LNCAP (cell line): Measurements from ENCODE around the gene CIBAR2.

ENCODE experiments used
- TF ChIP-seq, protein P1 (sequence below): fragments of 450-650 bp; IDR thresholded peaks from 2 replicates; pipeline ENCODE4 v1.5.1; 2017; ENCODE audit warnings: mild to moderate bottlenecking

CIBAR2 gene

DNA sequence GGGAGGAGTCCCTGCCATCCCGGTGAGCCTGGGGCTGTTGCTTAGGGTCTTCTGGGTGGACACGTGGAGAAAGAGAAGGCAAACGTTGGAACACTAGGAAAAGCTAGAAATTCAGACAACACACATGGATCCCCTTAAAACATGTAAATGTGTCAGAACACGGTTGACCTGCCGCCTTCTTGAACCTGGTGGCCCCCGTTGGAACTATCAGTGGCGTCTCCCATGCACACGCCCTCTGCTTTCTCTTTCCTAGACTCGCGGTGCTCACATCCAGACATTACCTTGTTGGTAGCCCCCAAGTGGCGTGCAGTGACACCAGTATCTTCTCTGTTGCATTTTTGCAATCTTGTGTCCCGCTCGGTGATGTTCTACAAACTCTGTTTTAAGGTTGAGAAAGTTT is 18.6 kb downstream of the CIBAR2 start:
- TF ChIP-seq, protein P1, sequence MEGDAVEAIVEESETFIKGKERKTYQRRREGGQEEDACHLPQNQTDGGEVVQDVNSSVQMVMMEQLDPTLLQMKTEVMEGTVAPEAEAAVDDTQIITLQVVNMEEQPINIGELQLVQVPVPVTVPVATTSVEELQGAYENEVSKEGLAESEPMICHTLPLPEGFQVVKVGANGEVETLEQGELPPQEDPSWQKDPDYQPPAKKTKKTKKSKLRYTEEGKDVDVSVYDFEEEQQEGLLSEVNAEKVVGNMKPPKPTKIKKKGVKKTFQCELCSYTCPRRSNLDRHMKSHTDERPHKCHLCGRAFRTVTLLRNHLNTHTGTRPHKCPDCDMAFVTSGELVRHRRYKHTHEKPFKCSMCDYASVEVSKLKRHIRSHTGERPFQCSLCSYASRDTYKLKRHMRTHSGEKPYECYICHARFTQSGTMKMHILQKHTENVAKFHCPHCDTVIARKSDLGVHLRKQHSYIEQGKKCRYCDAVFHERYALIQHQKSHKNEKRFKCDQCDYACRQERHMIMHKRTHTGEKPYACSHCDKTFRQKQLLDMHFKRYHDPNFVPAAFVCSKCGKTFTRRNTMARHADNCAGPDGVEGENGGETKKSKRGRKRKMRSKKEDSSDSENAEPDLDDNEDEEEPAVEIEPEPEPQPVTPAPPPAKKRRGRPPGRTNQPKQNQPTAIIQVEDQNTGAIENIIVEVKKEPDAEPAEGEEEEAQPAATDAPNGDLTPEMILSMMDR = no peak

DNA sequence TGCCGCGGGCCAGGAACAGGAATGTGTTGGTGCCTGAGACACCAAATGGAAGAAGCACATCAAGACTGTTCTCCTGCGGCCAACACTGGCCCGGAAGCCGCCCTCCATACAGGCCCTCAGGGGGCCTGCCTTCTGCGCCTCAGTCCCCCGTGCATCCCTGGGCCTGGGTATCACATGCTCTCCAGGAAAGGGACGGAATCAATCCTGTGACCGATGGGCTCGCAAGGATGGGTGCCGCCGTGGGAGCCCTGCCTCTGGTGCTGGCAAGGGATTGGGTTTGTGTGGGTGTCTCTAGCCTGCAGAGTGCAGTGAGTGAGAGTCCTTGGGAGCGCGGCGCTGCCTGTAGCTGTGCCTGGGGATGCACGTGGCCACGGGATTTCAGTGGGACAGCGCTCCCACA is 19.4 kb downstream of the CIBAR2 start:
- TF ChIP-seq, protein P1 = no peak

DNA sequence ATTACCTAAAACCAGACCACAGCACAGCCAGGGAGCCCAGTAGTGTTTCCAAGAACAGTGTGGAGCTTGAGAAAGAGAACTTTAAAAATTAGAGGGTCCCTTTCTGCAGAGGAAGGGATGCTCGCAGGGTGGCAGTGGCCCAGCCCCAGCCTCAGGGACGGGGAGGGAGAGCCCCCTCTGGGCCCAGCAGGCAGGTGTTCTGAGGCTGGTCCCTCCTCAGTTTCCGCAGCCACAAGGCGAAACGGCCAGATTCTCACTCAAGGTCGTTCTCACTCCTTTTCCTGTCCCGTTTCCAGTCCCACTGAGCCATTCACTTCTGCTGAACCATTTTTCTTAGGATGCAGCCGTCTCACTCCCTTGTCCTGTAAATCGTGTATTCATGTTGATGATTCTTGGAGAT is 20.0 kb downstream of the CIBAR2 start:
- TF ChIP-seq, protein P1 = no peak

DNA sequence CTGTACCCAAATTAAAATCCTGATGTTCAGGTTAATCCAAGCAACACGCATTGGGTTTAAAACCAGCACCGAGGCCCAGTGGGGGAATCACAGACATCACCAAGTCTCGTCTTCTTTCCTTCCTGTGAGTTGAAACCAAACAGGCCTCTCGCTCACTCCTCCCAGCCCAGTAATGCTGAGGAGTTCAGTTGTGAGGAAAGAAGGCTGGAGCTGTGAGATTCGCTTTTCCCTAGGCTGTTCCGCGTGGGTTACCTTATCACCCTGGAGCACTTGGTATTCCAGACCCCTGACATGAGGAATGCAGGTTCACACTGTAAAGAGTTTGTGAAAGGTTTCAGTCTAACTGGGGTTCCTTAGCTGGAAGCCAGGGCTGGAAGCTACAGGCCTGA is 20.8 kb downstream of the CIBAR2 start:
- TF ChIP-seq, protein P1 = no peak

DNA sequence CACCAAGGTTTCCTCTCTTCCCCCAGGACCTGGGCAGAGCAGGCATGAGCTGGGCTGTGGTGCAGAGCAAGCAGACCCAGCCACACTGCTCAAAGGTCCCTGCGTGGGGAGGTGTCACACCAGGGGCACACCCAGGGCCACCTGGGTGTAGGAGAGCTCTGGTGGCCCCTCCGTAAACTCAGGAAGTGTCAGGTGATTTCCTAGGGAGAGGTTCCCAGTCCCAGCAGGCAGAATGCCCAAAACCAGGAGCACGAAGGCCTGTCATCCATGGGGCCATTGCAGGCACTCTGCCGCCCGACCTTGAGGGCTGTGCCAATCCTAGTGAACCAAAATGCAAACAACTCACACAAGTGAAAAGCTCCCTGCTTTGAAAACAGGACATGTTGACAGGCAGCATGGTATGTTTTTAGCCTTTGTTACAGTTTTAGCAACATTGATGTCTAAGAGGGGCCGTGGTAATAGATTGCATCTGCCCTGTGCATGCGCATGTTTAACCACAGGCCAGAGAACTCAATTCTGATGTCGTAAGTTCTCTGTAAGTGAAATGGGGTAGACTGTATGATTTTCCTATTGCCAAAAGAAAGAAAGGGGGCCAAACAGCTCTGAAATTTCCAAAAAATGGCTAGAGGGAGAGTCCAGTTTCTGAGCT is 21.3 kb downstream of the CIBAR2 start:
- TF ChIP-seq, protein P1 = no peak

DNA sequence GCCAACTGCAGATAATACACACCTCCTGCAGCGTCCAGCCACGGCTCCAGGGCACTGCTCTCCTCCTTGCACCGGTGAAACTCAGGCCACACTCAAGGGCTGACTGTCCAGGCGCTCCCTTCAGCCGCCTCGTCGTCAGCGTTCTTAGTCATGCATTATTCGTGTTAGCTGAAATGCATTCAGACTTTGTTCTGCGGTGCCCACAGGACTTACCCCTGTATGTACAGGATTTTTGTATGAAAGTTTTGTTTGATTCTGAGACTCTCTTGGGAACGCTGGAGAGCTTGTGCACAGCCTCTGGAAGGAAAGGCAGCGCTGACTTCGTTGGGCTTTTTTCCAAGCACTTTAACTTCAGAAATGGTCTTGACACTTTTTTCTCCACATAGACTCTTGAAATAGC is 22.1 kb downstream of the CIBAR2 start:
- TF ChIP-seq, protein P1 = no peak

DNA sequence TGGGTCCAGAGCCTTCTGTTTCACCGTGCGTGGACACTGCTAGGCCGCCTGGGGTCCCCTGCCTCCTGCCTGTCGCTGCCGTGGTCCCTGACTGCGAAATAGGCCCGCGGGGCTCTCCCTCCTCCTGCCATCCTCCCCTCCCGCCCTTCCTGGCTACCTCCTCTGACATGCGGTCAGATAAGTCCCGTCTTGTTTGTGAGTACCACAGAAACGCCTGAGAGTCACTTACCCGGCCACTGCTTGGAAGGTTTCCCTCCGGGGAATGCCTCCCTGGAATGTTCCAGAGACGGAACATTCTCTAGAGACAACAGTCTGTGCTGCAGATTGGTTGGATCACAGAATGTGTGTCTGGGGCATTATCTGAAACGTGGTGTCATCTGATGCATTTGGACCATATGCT is 22.7 kb downstream of the CIBAR2 start:
- TF ChIP-seq, protein P1 = no peak
